Astrocyte (in vitro differentiated cells and primary cell): ENCODE measurements around the gene MIP. TPM values are rescaled to one million over a fixed set of nuclear protein-coding genes. Genes with fewer than 3 reads are reported as not detected.
"Not testable (repeated sequence)": the region's sequence is repeated elsewhere in the genome, so short reads cannot be mapped to it uniquely, and the experiment has no call there.

Source experiments
- DNase-seq: peaks from one replicate; pipeline ENCODE4 v3.0.0-alpha.2; 2010; ENCODE audit warnings: low read depth
- FAIRE-seq: peaks from 2 replicates; lab custom pipeline; 2011; peaks lifted over from hg19 to GRCh38; lab: Jason Lieb, UNC
- H2AFZ ChIP-seq: 2 replicates; pipeline ENCODE4 v1.6.0; 2012; ENCODE audit warnings: low read depth, low read length, inconsistent platforms
- H3K27ac ChIP-seq: 2 replicates; pipeline ENCODE4 v1.5.1; 2011; ENCODE audit warnings: low read depth, low read length, inconsistent platforms
- H3K27me3 ChIP-seq: 2 replicates; pipeline ENCODE4 v1.6.0; 2011; ENCODE audit warnings: low read length, inconsistent platforms; ENCODE audit not compliant: insufficient read depth
- H3K36me3 ChIP-seq: 2 replicates; pipeline ENCODE4 v1.5.1; 2011; ENCODE audit warnings: low read length, inconsistent platforms; ENCODE audit not compliant: insufficient read depth
- H3K4me1 ChIP-seq: 2 replicates; pipeline ENCODE4 v1.5.1; 2011; ENCODE audit warnings: low read length, inconsistent platforms; ENCODE audit not compliant: insufficient read depth
- H3K4me2 ChIP-seq: 2 replicates; pipeline ENCODE4 v1.6.0; 2012; ENCODE audit warnings: low read length, inconsistent platforms
- H3K4me3 ChIP-seq: 2 replicates; pipeline ENCODE4 v1.5.1; 2011; ENCODE audit warnings: low read depth, mild to moderate bottlenecking, low read length, inconsistent platforms; ENCODE audit not compliant: insufficient read depth
- H3K79me2 ChIP-seq: 2 replicates; pipeline ENCODE4 v1.6.0; 2012; ENCODE audit warnings: mild to moderate bottlenecking, low read length, inconsistent platforms; ENCODE audit not compliant: insufficient read depth
- H3K9ac ChIP-seq: 2 replicates; pipeline ENCODE4 v1.6.0; 2012; ENCODE audit warnings: mild to moderate bottlenecking, low read length, inconsistent platforms
- H3K9me3 ChIP-seq: 2 replicates; pipeline ENCODE4 v1.5.1; 2012; ENCODE audit warnings: low read depth, mild to moderate bottlenecking, low read length, inconsistent platforms; ENCODE audit not compliant: insufficient read depth
- H4K20me1 ChIP-seq: 2 replicates; pipeline ENCODE4 v1.6.0; 2012; ENCODE audit warnings: low read length, inconsistent platforms; ENCODE audit not compliant: insufficient read depth
- H3K27ac Mint-ChIP-seq: one replicate; pipeline ENCODE4 v1.8.0; 2021; ENCODE audit warnings: mild to moderate bottlenecking, mixed read lengths; ENCODE audit not compliant: unreplicated experiment
- H3K27me3 Mint-ChIP-seq: one replicate; pipeline ENCODE4 v1.8.0; 2021; ENCODE audit warnings: low read depth, mixed read lengths; ENCODE audit not compliant: unreplicated experiment
- H3K36me3 Mint-ChIP-seq: one replicate; pipeline ENCODE4 v1.8.0; 2021; ENCODE audit warnings: low read depth, mixed read lengths; ENCODE audit not compliant: unreplicated experiment
- H3K4me1 Mint-ChIP-seq: one replicate; pipeline ENCODE4 v1.8.0; 2021; ENCODE audit warnings: low read depth, mixed read lengths; ENCODE audit not compliant: unreplicated experiment
- H3K4me3 Mint-ChIP-seq: one replicate; pipeline ENCODE4 v1.8.0; 2021; ENCODE audit warnings: mild to moderate bottlenecking, moderate library complexity, mixed read lengths; ENCODE audit not compliant: unreplicated experiment
- H3K9me3 Mint-ChIP-seq: one replicate; pipeline ENCODE4 v1.8.0; 2021; ENCODE audit warnings: mild to moderate bottlenecking, mixed read lengths; ENCODE audit not compliant: unreplicated experiment
- EZH2 ChIP-seq: IDR thresholded peaks from 2 replicates; pipeline ENCODE4 v1.6.1; 2012; ENCODE audit warnings: mild to moderate bottlenecking, low read length, inconsistent platforms; ENCODE audit not compliant: insufficient read depth
- total RNA-seq: library from RNA; stranded (reverse); gene quantifications from 2 replicates; pipeline ENCODE4 v1.2.1, GENCODE V29; 2021
- TF ChIP-seq, protein P1 (sequence below): IDR thresholded peaks from 2 replicates; pipeline ENCODE4 v1.5.1; 2011; ENCODE audit warnings: low read depth, mild to moderate bottlenecking, inconsistent platforms, low read length, moderate library complexity; ENCODE audit not compliant: insufficient read depth

The MIP gene
- total RNA-seq, 1 donor from 2014 or later = not detected

DNA sequence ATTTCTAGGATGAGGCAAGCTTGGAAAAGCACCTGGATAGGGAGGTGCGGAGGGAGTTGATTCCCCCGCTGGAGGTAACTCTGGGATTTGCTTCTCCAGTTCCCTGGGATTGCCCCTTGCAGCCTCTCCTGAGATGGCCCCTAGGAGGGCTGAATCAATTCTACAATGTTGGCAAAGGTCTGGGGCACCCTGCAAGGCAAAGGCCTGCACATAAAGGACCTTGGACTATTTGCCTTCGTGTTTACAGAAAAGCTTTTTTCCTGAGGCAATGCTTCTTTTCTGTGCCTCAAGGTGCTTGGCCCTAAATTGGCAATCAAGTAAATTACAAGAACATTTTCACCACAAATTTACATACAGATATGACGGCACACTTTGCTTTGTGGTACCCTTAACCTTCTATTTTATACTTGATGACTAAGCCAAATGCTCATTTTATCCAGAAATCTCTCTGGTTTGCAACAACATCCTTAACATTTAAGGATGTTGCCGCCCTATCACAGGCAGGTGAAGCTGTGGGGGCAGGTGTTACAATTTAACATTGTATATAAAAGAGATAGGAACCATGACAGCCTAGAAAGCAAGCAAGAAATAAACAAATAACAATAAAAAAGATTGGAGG, 45.5 kb downstream of the MIP start:
- FAIRE-seq = no peak

DNA sequence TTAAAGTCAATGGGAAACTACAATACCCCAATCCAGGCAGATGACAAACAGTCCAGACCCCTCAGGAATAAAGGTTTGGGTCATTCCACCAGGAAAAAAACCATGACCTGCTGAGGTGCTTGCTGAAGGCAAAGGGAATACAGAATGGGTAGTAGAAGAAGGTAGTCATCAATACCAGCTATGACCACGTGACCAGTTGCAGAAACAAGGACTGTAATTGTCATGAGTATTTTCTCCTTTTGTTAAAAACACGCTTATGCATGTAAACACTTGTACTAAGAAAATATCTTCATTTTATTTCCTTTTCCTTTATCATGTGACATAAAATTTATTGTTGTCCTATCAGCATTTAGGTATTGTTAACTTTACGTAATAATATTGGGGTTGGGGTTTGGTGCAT, 50.2 kb downstream of the MIP start:
- H3K36me3 Mint-ChIP-seq, H4K20me1 ChIP-seq, H3K4me3 Mint-ChIP-seq, FAIRE-seq, H3K4me3 ChIP-seq, H3K4me1 ChIP-seq, H3K4me1 Mint-ChIP-seq, H3K27me3 ChIP-seq, H3K27ac Mint-ChIP-seq, H3K9me3 Mint-ChIP-seq, H3K9ac ChIP-seq, H3K27ac ChIP-seq, H3K79me2 ChIP-seq, H3K4me2 ChIP-seq, H3K36me3 ChIP-seq, H3K9me3 ChIP-seq, DNase-seq, H2AFZ ChIP-seq: not testable (repeated sequence)
- peaks cover 11% of the 10 kb centered on the region for H3K27me3 Mint-ChIP-seq

More for the DNA sequence above, 45.5 kb downstream of the MIP start:
- no peaks in the 10 kb centered on the region for H3K79me2 ChIP-seq
- Mint-ChIP-seq H3K4me3 (no peak overlapping the region), H3K27ac (no peak overlapping the region), H3K27me3 (peaks cover 6% of the 10 kb centered on the region), H3K9me3 (peaks cover 2% of the 10 kb centered on the region), H3K4me1 (no peaks in the 10 kb centered on the region), H3K36me3 (no peaks in the 10 kb centered on the region)
- H2AFZ ChIP-seq = no peak overlapping the region
- no peaks in the 10 kb centered on the region for H3K4me1 ChIP-seq
- H3K4me3 ChIP-seq = no peak overlapping the region
- no peaks in the 10 kb centered on the region for H3K36me3 ChIP-seq
- H3K4me2 ChIP-seq = no peak overlapping the region
- H3K27ac ChIP-seq = no peak overlapping the region
- no peaks in the 10 kb centered on the region for H4K20me1 ChIP-seq
- H3K9me3 ChIP-seq = no peaks in the 10 kb centered on the region
- DNase-seq = no peak
- no peak overlapping the region for H3K9ac ChIP-seq
- no peaks in the 10 kb centered on the region for H3K27me3 ChIP-seq
- TF ChIP-seq, protein P1, sequence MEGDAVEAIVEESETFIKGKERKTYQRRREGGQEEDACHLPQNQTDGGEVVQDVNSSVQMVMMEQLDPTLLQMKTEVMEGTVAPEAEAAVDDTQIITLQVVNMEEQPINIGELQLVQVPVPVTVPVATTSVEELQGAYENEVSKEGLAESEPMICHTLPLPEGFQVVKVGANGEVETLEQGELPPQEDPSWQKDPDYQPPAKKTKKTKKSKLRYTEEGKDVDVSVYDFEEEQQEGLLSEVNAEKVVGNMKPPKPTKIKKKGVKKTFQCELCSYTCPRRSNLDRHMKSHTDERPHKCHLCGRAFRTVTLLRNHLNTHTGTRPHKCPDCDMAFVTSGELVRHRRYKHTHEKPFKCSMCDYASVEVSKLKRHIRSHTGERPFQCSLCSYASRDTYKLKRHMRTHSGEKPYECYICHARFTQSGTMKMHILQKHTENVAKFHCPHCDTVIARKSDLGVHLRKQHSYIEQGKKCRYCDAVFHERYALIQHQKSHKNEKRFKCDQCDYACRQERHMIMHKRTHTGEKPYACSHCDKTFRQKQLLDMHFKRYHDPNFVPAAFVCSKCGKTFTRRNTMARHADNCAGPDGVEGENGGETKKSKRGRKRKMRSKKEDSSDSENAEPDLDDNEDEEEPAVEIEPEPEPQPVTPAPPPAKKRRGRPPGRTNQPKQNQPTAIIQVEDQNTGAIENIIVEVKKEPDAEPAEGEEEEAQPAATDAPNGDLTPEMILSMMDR = no peak
- TF ChIP-seq EZH2 = no peak

DNA sequence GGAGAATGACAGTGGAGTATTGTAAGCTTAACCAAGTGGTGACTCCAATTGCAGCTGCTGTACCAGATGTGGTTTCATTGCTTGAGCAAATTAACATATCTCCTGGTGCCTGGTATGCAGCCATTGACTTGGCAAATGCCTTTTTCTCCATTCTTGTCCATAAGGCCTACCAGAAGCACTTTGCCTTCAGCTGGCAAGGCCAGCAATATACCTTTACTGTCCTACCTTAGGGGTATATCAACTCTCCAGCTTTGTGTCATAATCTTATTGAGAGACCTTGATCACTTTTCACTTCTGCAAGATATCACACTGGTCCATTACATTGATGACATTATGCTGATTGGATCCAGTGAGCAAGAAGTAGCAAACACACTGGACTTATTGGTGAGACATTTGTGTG, 52.8 kb downstream of the MIP start:
- not testable (repeated sequence) for H3K4me3 ChIP-seq, H3K4me1 ChIP-seq, H3K36me3 Mint-ChIP-seq, H3K36me3 ChIP-seq, H3K27ac Mint-ChIP-seq, H3K27ac ChIP-seq, H3K79me2 ChIP-seq, FAIRE-seq, H3K9me3 ChIP-seq, H3K4me3 Mint-ChIP-seq, H3K27me3 ChIP-seq, H2AFZ ChIP-seq, H3K4me1 Mint-ChIP-seq, H3K4me2 ChIP-seq, H4K20me1 ChIP-seq, DNase-seq, H3K9ac ChIP-seq
- Mint-ChIP-seq H3K9me3 (peaks cover 20% of the 10 kb centered on the region), H3K27me3 (peaks cover 15% of the 10 kb centered on the region)

DNA sequence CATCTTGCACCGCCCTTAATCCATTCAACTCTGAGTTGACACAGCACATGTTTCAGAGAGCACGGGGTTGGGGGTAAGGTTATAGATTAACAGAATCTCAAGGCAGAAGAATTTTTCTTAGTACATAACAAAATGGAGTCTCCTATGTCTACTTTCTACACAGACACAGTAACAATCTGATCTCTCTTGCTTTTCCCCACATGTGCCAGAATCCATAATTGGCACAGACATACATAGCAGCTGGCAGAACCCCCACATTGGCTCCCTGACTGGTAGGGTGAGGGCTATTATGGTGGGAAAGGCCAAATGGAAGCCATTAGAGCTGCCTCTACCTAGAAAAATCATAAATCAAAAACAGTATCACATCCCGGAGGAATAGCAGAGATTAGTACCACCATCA, 53.3 kb downstream of the MIP start:
- Mint-ChIP-seq H3K27me3 (peaks cover 13% of the 10 kb centered on the region), H3K9me3 (peaks cover 20% of the 10 kb centered on the region)
- FAIRE-seq, H3K4me1 ChIP-seq, H3K27me3 ChIP-seq, DNase-seq, H2AFZ ChIP-seq, H3K9ac ChIP-seq, H3K79me2 ChIP-seq, H3K4me3 Mint-ChIP-seq, H3K4me3 ChIP-seq, H3K4me1 Mint-ChIP-seq, H3K36me3 ChIP-seq, H3K9me3 ChIP-seq, H3K36me3 Mint-ChIP-seq, H4K20me1 ChIP-seq, H3K27ac Mint-ChIP-seq, H3K4me2 ChIP-seq, H3K27ac ChIP-seq: not testable (repeated sequence)

Other genes starting within 250 kb of the MIP start
- gene RNF41, start 232.7 kb downstream of the MIP start, total RNA-seq = 85.8 and 85.9 TPM in 2 replicates
- gene NABP2, start 230.3 kb downstream of the MIP start, total RNA-seq = 29.1 and 29.9 TPM in 2 replicates
- 0.39 TPM in 1 of 2 replicates, not detected in the other for gene SLC39A5, start 224.6 kb downstream of the MIP start, total RNA-seq
- gene ANKRD52, start 196.3 kb downstream of the MIP start, total RNA-seq = 98.4 and 105 TPM in 2 replicates
- 6.7 and 9.3 TPM in 2 replicates for gene COQ10A, start 187.7 kb downstream of the MIP start, total RNA-seq
- gene CS, start 154.3 kb downstream of the MIP start, total RNA-seq = 171 and 212 TPM in 2 replicates
- 187 and 202 TPM in 2 replicates for gene CNPY2, start 138.7 kb downstream of the MIP start, total RNA-seq
- 10.1 and 15.4 TPM in 2 replicates for gene PAN2, start 120.7 kb downstream of the MIP start, total RNA-seq
- gene IL23A, start 115.8 kb downstream of the MIP start, total RNA-seq = 0.32 TPM in 1 of 2 replicates, not detected in the other
- gene STAT2, start 94.5 kb downstream of the MIP start, total RNA-seq = 257 and 291 TPM in 2 replicates
- not detected in 2 replicates for gene APOF, start 91.8 kb downstream of the MIP start, total RNA-seq
- 7.3 and 8.5 TPM in 2 replicates for gene TIMELESS, start 5.2 kb downstream of the MIP start, total RNA-seq
- 1.6 and 2.0 TPM in 2 replicates for gene SPRYD4, start 13.9 kb upstream of the MIP start, total RNA-seq
- gene GLS2, start 33.5 kb upstream of the MIP start, total RNA-seq = 0.94 and 1.1 TPM in 2 replicates
- 88.3 and 111 TPM in 2 replicates for gene RBMS2, start 67.2 kb upstream of the MIP start, total RNA-seq
- gene BAZ2A, start 175.7 kb upstream of the MIP start, total RNA-seq = 105 and 107 TPM in 2 replicates
- gene ATP5F1B, start 191.3 kb upstream of the MIP start, total RNA-seq = 714 and 731 TPM in 2 replicates
- gene PTGES3, start 233.6 kb upstream of the MIP start, total RNA-seq = 206 and 226 TPM in 2 replicates